OCI-LY1 (cell line): ENCODE results near the gene TNC.

Experiments
- H2AFZ ChIP-seq: fragments of 200-600 bp; sonication (generic), shearing (Covaris generic); 2 replicates; pipeline ENCODE4 v1.6.0; 2014; ENCODE audit warnings: antibody characterized with exemption, mild to moderate bottlenecking, low read length
- H3F3A ChIP-seq: fragments of 200-600 bp; sonication (generic), shearing (Covaris generic); 2 replicates; pipeline ENCODE4 v1.6.0; 2014; ENCODE audit warnings: mild to moderate bottlenecking, antibody characterized with exemption, low read length, moderate library complexity; ENCODE audit not compliant: insufficient read depth
- H3K27ac ChIP-seq: fragments of 200-600 bp; sonication (generic); 2 replicates; pipeline ENCODE4 v1.5.1; 2014; ENCODE audit warnings: low read length, mixed run types, mild to moderate bottlenecking, low read depth; ENCODE audit not compliant: poor library complexity, severe bottlenecking
- H3K27me3 ChIP-seq: fragments of 200-600 bp; sonication (generic); 2 replicates; pipeline ENCODE4 v1.6.0; 2014; ENCODE audit warnings: antibody characterized with exemption, mild to moderate bottlenecking, low read length, moderate library complexity; ENCODE audit not compliant: insufficient read depth
- H3K36me3 ChIP-seq: fragments of 200-600 bp; sonication (generic); 2 replicates; pipeline ENCODE4 v1.6.1; 2014; ENCODE audit warnings: mild to moderate bottlenecking, antibody characterized with exemption, low read length, moderate library complexity, mixed read lengths; ENCODE audit not compliant: insufficient read depth
- H3K4me1 ChIP-seq: fragments of 200-600 bp; sonication (generic); 2 replicates; pipeline ENCODE4 v1.5.1; 2014; ENCODE audit warnings: mild to moderate bottlenecking, low read length, moderate library complexity; ENCODE audit not compliant: insufficient read depth, severe bottlenecking
- H3K4me2 ChIP-seq: fragments of 200-600 bp; sonication (generic), shearing (Covaris generic); 2 replicates; pipeline ENCODE4 v1.6.1; 2014; ENCODE audit warnings: low read length
- H3K4me3 ChIP-seq: fragments of 200-600 bp; sonication (generic); 2 replicates; pipeline ENCODE4 v1.5.1; 2014; ENCODE audit warnings: low read length, low read depth, mild to moderate bottlenecking, mixed read lengths; ENCODE audit not compliant: poor library complexity, severe bottlenecking
- H3K79me2 ChIP-seq: fragments of 200-600 bp; shearing (Covaris generic); 2 replicates; pipeline ENCODE4 v1.6.1; 2016; ENCODE audit warnings: mixed run types, low read length, mixed read lengths; ENCODE audit not compliant: insufficient read depth
- H3K9ac ChIP-seq: fragments of 200-600 bp; sonication (generic), shearing (Covaris generic); 2 replicates; pipeline ENCODE4 v1.6.1; 2014; ENCODE audit warnings: mild to moderate bottlenecking, low read length, mixed read lengths
- H3K9me2 ChIP-seq: fragments of 200-600 bp; sonication (generic), shearing (Covaris generic); 2 replicates; pipeline ENCODE4 v1.6.1; 2014; ENCODE audit warnings: low read depth, mild to moderate bottlenecking, low read length, mixed read lengths
- H3K9me3 ChIP-seq: fragments of 200-600 bp; shearing (Covaris generic); 2 replicates; pipeline ENCODE4 v1.6.1; 2014; ENCODE audit warnings: low read length, mixed read lengths
- H4K20me1 ChIP-seq: fragments of 200-600 bp; sonication (generic), shearing (Covaris generic); 2 replicates; pipeline ENCODE4 v1.6.0; 2016; ENCODE audit warnings: mild to moderate bottlenecking, low read length; ENCODE audit not compliant: insufficient read depth
- CTCF ChIP-seq: fragments of 200-600 bp; sonication (generic), shearing (Covaris generic); IDR thresholded peaks from 2 replicates; pipeline ENCODE4 v1.5.1; 2017; ENCODE audit warnings: mild to moderate bottlenecking, antibody characterized with exemption, low read length, moderate library complexity, mixed read lengths
- EZH2 ChIP-seq: fragments of 200-600 bp; sonication (generic), shearing (Covaris generic); IDR thresholded peaks from 2 replicates; pipeline ENCODE4 v1.8.0; 2017; ENCODE audit warnings: borderline replicate concordance, mixed run types, mild to moderate bottlenecking, antibody characterized with exemption, low read length, moderate library complexity, mixed read lengths

The TNC gene

DNA sequence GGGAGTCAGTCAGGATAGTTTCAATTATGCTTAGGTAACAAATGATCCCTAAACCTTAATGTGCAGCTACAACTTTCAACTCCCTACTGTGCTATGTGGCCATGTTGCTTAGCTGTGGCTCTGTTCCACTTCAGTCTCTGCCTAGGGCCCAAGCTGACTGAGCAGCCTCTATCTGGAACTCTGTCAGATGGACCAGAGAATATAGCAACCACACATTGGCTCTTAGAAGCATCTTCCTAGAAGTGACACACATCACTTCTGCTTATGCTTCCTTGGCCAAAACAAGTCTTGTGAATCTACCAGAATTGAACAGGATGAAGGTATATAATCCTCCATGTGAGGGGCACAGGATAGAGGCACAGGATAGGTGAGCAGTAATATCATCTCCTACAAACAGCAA, 36.7 kb upstream of the TNC start:
- Histone ChIP-seq H3K36me3 (no peaks in the 10 kb centered on the region), H4K20me1 (no peaks in the 10 kb centered on the region), H3K4me1 (no peaks in the 10 kb centered on the region), H3K27me3 (no peaks in the 10 kb centered on the region), H3K79me2 (no peaks in the 10 kb centered on the region), H3K4me2 (no peak overlapping the region), H3K9me3 (no peaks in the 10 kb centered on the region), H2AFZ (no peak overlapping the region), H3K9ac (no peak overlapping the region), H3K9me2 (no peaks in the 10 kb centered on the region), H3F3A (no peaks in the 10 kb centered on the region), H3K4me3 (no peak overlapping the region), H3K27ac (no peak overlapping the region)
- TF ChIP-seq EZH2, result no peak
- TF ChIP-seq CTCF, result no peak

DNA sequence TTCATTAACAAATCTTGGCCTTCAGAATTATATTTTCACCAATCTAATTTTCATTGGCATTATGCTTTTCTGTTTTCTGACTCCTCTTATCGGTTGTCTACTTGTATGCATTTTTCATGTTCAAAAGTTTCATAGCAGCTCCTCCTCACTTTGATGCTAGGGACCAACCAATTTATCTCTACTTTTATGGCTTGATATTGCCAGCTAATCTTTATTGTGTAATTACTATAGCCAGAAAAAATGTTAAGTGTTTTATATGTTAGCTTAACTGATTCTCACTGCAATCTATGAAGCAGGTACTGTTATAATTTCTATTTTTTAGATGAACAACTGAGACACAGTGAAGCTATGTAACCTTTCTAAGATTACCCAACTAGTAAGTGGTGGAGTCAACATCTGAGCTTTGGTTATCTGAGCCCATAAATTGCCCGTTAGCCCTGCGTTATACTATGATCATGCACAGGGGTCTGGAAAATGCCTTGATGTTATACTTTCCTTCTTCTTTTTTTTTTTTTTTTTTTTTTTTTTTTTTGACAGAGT, 34.4 kb upstream of the TNC start:
- no peaks in the 10 kb centered on the region for H3K4me1 ChIP-seq
- no peaks in the 10 kb centered on the region for H3K79me2 ChIP-seq
- no peaks in the 10 kb centered on the region for H4K20me1 ChIP-seq
- H3K27me3 ChIP-seq, result no peaks in the 10 kb centered on the region
- no peak overlapping the region for H2AFZ ChIP-seq
- no peak overlapping the region for H3K27ac ChIP-seq
- H3K9ac ChIP-seq, result no peak overlapping the region
- H3F3A ChIP-seq, result no peaks in the 10 kb centered on the region
- H3K36me3 ChIP-seq, result no peaks in the 10 kb centered on the region
- H3K4me2 ChIP-seq, result no peak overlapping the region
- no peaks in the 10 kb centered on the region for H3K9me2 ChIP-seq
- TF ChIP-seq EZH2 (no peak), CTCF (no peak)
- H3K4me3 ChIP-seq, result no peak overlapping the region
- no peaks in the 10 kb centered on the region for H3K9me3 ChIP-seq

DNA sequence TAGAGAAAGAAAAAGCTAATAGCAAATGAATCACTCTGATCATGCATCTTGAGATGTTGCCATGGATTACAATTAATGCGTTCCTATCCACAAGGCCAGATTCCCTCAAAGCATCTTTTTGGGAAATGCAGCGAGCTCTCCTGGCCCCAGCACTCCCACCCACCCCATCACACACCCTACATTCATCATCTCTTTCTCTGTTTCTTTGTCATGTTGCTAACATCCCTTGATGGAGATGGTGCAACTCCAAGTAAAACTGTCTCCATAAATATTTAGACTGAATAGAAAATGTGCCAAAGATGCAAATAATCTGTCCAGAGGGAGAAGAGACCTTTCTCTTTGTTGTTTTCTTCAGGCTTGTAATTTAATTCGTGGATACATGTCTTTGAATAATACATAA, 30.8 kb upstream of the TNC start:
- H3K27me3 ChIP-seq, result no peaks in the 10 kb centered on the region
- H3K4me3 ChIP-seq, result no peak overlapping the region
- H3K79me2 ChIP-seq, result no peaks in the 10 kb centered on the region
- no peaks in the 10 kb centered on the region for H3K9me2 ChIP-seq
- H3K9ac ChIP-seq, result no peak overlapping the region
- H3K9me3 ChIP-seq, result no peaks in the 10 kb centered on the region
- no peak overlapping the region for H3K27ac ChIP-seq
- H3K36me3 ChIP-seq, result no peaks in the 10 kb centered on the region
- TF ChIP-seq CTCF (no peak), EZH2 (no peak)
- H3K4me1 ChIP-seq, result no peaks in the 10 kb centered on the region
- H2AFZ ChIP-seq, result no peak overlapping the region
- no peaks in the 10 kb centered on the region for H4K20me1 ChIP-seq
- H3F3A ChIP-seq, result no peaks in the 10 kb centered on the region
- H3K4me2 ChIP-seq, result no peak overlapping the region
